A549 treated with AZD2906 at 1 μM for 4 hours (cell line): ENCODE measurements around the gene PANK2. TPM values are rescaled to one million over a fixed set of nuclear protein-coding genes. Genes with fewer than 3 reads are reported as not detected.

ENCODE experiments used
- total RNA-seq: library from RNA; stranded (reverse); fragments of 200-300 nt; extraction: Qiagen RNA extraction; gene quantifications from 5 replicates; pipeline ENCODE4 v1.2.3, GENCODE V29; 2022

Gene PANK2
- total RNA-seq, result 50.1 to 57.6 TPM (median 51.2 TPM) in 5 replicates

DNA sequence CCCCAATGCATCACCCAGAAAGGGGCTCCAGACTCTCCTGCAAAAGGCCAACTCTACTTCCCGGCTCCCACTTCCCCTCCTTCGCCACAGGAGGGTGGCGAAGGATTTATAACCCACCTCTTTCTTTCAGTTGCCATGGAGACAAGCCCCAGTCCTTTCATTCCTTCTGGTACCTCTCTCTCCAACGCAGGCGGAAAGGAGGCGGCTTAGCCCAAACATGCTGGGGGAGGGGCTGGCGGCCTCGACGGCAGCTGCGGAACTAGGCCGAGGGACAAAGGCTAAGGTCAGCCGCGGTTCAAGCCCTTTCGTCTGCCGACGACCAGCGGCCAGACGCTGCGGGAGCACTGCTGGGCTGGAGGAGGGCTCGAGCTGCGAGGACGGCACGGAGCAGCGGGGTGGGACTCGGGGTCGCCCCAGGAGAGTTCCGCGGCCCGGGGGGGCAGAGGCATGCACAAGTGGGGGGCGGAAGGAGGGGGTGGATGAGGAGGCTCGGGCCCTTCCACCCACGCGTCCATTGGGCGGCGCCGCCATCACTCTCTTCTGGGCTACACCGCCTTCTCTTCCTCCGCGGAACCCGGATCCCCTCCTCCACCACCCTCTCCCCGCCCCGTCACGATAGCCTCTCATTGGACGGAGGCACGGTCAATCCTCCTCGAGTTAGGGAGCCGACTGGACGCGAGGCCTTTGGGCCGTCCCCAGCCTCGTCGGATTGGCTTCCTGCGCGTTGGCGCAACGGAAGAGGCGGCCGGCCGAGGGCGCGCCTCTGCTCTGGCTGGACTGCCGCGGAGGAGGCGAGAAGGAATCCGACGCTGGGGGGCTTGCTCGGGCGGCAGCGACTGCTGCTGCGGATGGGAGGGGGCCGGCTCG lies at the start of gene PANK2:
TSS of gene PANK2 (plus strand) at position 766 of the 867 bp plus-strand sequence.

DNA sequence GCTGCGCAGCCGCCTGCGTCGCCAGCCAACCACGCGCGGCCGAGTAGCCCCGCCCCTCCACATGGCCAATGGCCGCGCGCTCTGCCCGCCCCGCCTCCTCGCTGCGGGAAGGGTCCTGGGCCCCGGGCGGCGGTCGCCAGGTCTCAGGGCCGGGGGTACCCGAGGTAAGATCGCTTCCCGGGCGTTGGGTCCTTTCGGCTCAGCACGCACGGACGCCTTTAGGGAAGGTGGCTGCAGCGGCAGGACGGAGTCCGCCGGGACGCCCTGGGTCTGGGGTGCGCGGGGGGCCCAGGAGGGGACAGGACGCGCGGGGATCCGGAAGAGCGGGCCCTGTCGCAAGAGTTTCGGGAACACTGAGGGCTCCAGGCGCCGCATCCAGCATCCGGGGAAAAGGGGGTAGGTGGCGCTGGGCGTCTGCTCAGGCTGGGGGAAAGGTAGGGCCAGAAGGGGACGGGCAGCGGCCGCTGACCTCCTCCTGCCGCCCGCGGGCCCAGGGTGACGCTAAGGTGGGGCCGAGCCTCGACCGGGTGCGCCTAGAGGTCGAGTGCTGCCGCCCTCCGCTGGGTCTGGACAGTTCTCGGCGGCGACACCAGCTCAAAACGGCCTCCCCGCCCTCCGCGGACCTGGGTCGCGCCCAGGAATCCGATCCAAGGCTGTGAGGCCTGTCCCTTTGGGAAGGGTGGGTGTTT lies 42.3 kb upstream of the PANK2 start, which contains the start of gene MAVS:
TSS of gene MAVS (plus strand) at position 95 of the 689 bp plus-strand sequence. CDS start 7,791 bp downstream, outside the sequence.

Other genes starting within 250 kb of the PANK2 start
- not detected in 5 replicates for gene GFRA4, start 226.0 kb upstream of the PANK2 start, total RNA-seq
- gene ADAM33, start 207.4 kb upstream of the PANK2 start, total RNA-seq, result 0.04 to 0.09 TPM (median 0.06 TPM) in 5 replicates
- 0.02 TPM in 2 of 5 replicates, not detected in the others for gene SIGLEC1, start 176.8 kb upstream of the PANK2 start, total RNA-seq
- gene HSPA12B, start 156.7 kb upstream of the PANK2 start, total RNA-seq, result 0.40 to 0.77 TPM (median 0.60 TPM) in 5 replicates
- gene ADISSP, start 121.6 kb upstream of the PANK2 start, total RNA-seq, result 102 to 175 TPM (median 168 TPM) in 5 replicates
- 1.1 to 2.3 TPM (median 1.9 TPM) in 5 replicates for gene SPEF1, start 107.9 kb upstream of the PANK2 start, total RNA-seq
- gene CENPB, start 102.6 kb upstream of the PANK2 start, total RNA-seq, result 92.6 to 127 TPM (median 118 TPM) in 5 replicates
- 176 to 213 TPM (median 208 TPM) in 5 replicates for gene CDC25B, start 93.1 kb upstream of the PANK2 start, total RNA-seq
- gene AP5S1, start 68.8 kb upstream of the PANK2 start, total RNA-seq, result 12.7 to 18.6 TPM (median 16.9 TPM) in 5 replicates
- gene MAVS, start 42.6 kb upstream of the PANK2 start, total RNA-seq, result 18.4 to 22.7 TPM (median 20.9 TPM) in 5 replicates
- 13.0 to 15.5 TPM (median 15.4 TPM) in 5 replicates for gene RNF24, start 126.2 kb downstream of the PANK2 start, total RNA-seq